Skeletal muscle satellite cell (primary cell): Measurements from ENCODE around the gene AEBP2.

Experiments
- H3K27me3 ChIP-seq: 2 replicates; pipeline ENCODE4 v1.7.0; 2013; ENCODE audit warnings: low read length; ENCODE audit not compliant: control insufficient read depth, insufficient read depth
- H3K36me3 ChIP-seq: 2 replicates; pipeline ENCODE4 v1.7.0; 2013; ENCODE audit warnings: mild to moderate bottlenecking, control low read depth, low read length; ENCODE audit not compliant: insufficient read depth
- H3K4me1 ChIP-seq: 2 replicates; pipeline ENCODE4 v1.7.0; 2013; ENCODE audit warnings: low read length; ENCODE audit not compliant: control insufficient read depth, insufficient read depth
- H3K4me2 ChIP-seq: 2 replicates; pipeline ENCODE4 v1.7.0; 2013; ENCODE audit warnings: mild to moderate bottlenecking, low read length
- H3K4me3 ChIP-seq: 2 replicates; pipeline ENCODE4 v1.7.0; 2013; ENCODE audit warnings: low read length
- H3K9ac ChIP-seq: 2 replicates; pipeline ENCODE4 v1.7.0; 2013; ENCODE audit warnings: mild to moderate bottlenecking, low read depth, low read length, moderate library complexity
- H3K9me3 ChIP-seq: replicated peaks from 2 replicates; pipeline ENCODE4 v1.7.0; 2013; ENCODE audit warnings: mild to moderate bottlenecking, control low read depth, low read length

The AEBP2 gene

DNA sequence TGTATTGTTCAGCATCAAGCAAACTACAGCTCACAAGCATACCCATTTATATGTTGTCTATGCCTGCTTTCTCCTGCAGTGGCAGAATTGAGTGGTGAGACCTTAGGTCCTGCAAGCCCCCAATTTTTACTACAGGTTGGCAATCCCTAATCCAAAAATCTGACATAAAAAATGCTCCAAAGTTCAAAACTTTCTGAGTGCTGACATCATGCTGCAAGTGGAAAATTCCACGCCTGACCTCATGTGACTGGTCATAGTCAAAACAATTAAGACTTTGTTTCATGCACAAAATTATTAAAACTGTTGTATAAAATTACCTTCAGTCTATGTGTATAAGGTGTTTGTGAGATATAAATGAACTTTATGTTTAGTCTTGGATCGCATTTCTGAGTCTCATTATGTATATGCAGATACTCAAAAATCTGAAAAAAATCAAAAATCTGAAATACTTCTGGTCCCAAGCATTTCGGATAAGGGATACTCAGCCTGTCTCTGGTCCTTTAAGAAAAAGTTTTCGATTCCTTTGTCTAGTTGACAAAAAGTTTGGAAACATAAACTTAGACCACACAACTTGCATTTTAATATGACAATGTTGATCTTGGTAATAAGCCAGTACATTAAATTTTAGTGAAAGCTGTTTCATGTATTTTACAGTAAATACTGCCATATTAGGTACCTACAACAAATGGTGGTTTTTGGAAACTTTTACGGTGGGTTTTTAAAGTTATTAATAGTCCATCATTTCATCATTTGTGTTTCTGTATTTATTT is 81.5 kb downstream of the AEBP2 start:
- H3K27me3 ChIP-seq = no peaks in the 10 kb centered on the region
- H3K9me3 ChIP-seq = no peaks in the 10 kb centered on the region
- no peak overlapping the region for H3K4me3 ChIP-seq
- H3K36me3 ChIP-seq = peaks cover 11% of the 10 kb centered on the region
- no peak overlapping the region for H3K9ac ChIP-seq
- H3K4me1 ChIP-seq = no peaks in the 10 kb centered on the region
- H3K4me2 ChIP-seq = no peak overlapping the region

DNA sequence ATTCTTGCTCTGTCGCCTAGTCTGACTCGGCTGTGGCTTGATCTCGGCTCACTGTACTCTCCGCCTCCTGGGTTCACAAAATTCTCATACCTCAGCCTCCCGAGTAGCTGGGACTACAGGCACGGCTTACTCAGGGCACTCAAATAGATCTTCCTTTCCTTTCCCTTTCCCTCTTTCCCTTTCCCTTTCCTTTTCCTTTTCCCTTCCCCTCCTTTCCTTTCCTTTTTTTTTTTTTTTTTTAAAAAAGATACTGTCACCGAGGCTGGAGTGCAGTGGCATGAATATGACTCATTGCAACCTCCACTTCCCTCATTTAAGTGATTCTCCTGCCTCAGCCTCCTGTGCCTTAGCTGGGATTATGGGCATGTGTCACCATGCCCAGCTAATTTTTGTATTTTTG is 86.0 kb downstream of the AEBP2 start:
- no peaks in the 10 kb centered on the region for H3K27me3 ChIP-seq
- no peaks in the 10 kb centered on the region for H3K36me3 ChIP-seq
- no peak overlapping the region for H3K4me3 ChIP-seq
- no peaks in the 10 kb centered on the region for H3K9me3 ChIP-seq
- no peak overlapping the region for H3K4me2 ChIP-seq
- peaks cover 15% of the 10 kb centered on the region for H3K4me1 ChIP-seq
- H3K9ac ChIP-seq = no peak overlapping the region

DNA sequence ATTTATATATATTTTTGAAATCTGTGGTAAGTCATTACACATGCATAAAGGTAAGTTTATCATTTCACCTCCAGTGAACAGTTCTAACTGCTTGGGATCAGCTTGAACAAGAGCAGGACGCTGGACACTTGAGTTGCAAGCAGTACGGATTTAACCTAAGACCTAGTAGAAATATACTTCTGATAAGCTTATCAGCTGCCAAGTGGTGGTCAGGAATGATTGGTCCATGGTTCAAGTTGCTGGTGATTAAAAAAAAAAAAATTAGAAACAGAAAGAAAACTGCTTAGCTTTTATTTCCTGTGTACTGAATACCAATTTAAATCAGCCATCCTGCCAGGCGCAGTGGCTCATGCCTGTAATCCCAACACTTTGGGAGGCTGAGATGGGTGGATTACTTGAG is 88.6 kb downstream of the AEBP2 start:
- no peaks in the 10 kb centered on the region for H3K27me3 ChIP-seq
- no peak overlapping the region for H3K9ac ChIP-seq
- no peak overlapping the region for H3K4me3 ChIP-seq
- no peaks in the 10 kb centered on the region for H3K36me3 ChIP-seq
- no peak overlapping the region for H3K4me2 ChIP-seq
- H3K9me3 ChIP-seq = no peaks in the 10 kb centered on the region
- H3K4me1 ChIP-seq = peaks cover 23% of the 10 kb centered on the region

DNA sequence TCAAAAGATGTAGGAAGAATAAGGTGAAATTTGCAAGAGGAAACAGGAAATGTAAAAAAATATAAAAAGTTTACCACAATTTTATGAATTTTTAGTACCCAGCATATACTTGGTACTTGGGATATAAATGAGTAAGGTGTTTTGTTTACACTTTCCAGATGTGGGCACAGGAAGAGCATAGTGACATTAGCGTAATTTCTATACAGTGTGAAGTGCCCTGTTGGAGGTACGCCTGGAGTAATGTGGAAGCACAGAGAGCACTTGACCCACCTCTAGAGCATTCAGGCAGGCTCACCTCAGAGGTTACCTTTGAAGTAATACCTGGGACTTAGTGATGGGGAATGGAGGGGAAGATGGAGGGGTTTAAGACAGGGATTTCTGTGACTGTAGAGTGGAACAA is 89.5 kb downstream of the AEBP2 start:
- Histone ChIP-seq H3K4me1 (peaks cover 23% of the 10 kb centered on the region), H3K9me3 (no peaks in the 10 kb centered on the region), H3K4me3 (no peak overlapping the region), H3K27me3 (no peaks in the 10 kb centered on the region), H3K9ac (no peak overlapping the region), H3K4me2 (no peak overlapping the region), H3K36me3 (no peaks in the 10 kb centered on the region)

DNA sequence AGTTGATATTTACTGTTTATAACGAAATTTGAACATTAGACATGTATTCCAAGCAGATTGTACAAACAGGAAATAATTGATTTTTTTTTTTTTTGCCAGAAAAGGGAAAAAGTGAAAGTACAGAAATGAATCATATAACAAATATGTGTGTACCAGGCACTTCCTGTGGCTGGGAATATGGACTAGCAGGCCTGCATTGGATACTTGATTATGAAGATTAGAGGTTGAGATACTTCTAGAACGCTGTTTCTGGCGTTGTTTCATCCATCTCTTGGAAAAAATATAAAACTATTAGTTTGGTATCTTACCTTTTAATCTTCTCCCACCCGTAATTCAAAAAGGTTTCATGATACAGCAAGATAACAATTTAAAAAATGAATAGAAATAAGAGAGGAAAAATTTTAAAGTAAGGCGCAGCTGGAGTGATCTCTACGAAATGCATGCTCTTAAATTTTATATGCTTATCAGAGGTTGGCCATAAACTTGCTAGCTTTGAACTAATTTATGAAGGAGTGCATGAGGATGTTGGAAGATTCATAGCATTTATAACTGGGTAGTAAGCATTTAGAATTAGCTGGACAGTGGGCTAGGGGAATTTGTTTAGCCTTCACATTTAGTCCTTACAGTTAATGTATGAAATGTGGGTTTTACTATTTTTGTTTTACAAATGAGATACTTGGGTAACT is 90.8 kb downstream of the AEBP2 start:
- Histone ChIP-seq H3K27me3 (no peaks in the 10 kb centered on the region), H3K36me3 (no peaks in the 10 kb centered on the region), H3K9me3 (no peaks in the 10 kb centered on the region), H3K4me3 (peak overlapping the region; percentile 7), H3K4me2 (peak overlapping the region; percentile 66), H3K9ac (peak overlapping the region; percentile 25), H3K4me1 (peaks cover 23% of the 10 kb centered on the region)

DNA sequence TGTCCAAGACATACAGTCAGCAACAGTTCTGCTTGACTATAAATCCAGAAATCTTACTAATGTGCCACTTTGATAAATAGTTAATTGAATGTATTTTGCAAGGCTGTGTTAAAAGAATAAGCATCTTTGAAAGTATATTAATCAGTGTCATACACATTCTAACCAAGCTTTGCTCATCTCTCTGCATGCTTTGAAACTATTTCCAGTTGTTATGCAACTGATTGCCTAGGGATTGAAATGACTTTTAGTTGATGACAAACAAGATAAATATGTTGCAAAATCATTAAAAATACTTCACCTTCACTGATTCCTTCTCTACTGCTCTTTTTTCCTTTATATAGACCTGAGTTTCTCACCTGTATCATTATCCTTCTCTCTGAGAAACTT is 91.3 kb downstream of the AEBP2 start:
- H3K36me3 ChIP-seq = no peaks in the 10 kb centered on the region
- H3K9ac ChIP-seq = peak overlapping the region; percentile 25
- H3K9me3 ChIP-seq = peaks cover 2% of the 10 kb centered on the region
- peak overlapping the region; percentile 66 for H3K4me2 ChIP-seq
- no peak overlapping the region for H3K4me3 ChIP-seq
- peaks cover 23% of the 10 kb centered on the region for H3K4me1 ChIP-seq
- H3K27me3 ChIP-seq = no peaks in the 10 kb centered on the region

DNA sequence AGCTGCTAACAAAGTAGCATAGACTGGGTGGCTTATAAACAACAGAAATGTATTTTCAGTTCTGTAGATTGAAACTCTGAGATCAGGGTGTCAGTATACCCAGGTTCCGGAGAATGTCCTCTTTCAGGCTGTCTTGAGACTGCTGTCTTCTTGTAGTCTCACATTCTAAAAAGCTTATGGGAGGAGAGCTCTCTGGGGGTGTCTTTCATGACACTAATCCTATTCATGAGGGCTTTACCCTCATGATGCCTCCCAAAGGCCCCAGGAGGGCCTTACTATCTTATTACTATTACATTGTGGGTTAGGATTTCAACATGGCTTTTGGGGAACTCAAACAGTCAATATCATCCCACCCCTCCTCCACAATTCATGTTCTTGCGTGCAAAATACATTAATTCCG is 94.3 kb downstream of the AEBP2 start:
- Histone ChIP-seq H3K4me3 (no peak overlapping the region), H3K36me3 (no peaks in the 10 kb centered on the region), H3K4me2 (no peak overlapping the region), H3K4me1 (peaks cover 23% of the 10 kb centered on the region), H3K27me3 (no peaks in the 10 kb centered on the region), H3K9ac (no peak overlapping the region), H3K9me3 (peaks cover 6% of the 10 kb centered on the region)

DNA sequence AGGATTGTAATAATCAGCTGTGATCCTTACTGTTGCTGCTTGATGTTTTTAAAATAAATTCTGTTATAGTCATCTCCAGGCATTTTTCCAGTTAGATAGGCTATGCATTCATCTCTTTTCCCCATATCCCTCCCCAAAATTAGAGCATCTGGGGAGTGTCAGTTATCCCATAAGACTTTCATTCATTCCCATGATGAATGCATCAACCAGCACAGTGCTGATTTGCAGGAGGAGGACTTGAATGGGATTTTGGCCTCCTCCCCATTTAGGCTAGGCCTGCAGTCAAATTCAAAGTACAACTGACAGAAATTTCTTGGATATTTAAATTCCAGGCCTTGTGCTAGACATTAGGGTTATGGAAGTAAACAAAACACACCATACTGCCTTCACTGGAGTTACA is 99.8 kb downstream of the AEBP2 start:
- Histone ChIP-seq H3K9me3 (peaks cover 6% of the 10 kb centered on the region), H3K27me3 (no peaks in the 10 kb centered on the region), H3K4me1 (no peaks in the 10 kb centered on the region), H3K9ac (no peak overlapping the region), H3K36me3 (no peaks in the 10 kb centered on the region), H3K4me2 (no peak overlapping the region), H3K4me3 (no peak overlapping the region)

DNA sequence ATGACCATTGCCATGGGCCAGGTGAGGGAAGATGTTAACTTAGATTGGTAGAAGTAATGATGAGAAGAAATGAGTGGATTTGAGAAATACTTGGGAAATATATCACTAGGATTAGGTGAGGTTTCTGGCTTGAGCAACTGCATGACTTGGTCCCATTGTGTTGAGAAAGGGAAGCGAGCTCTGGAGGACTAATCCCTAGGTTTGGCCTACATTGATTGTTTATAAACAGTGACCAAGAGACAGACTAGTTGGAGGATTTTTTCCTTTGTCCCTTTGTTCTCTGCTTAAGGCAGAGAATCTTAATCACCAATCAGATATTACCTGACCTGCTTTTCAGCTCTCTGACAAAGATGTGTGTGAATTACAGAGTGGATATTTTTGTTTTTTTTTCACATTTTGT is 100.5 kb downstream of the AEBP2 start:
- Histone ChIP-seq H3K9me3 (peaks cover 6% of the 10 kb centered on the region), H3K4me2 (no peak overlapping the region), H3K4me1 (no peaks in the 10 kb centered on the region), H3K36me3 (no peaks in the 10 kb centered on the region), H3K27me3 (no peaks in the 10 kb centered on the region), H3K4me3 (no peak overlapping the region), H3K9ac (no peak overlapping the region)

DNA sequence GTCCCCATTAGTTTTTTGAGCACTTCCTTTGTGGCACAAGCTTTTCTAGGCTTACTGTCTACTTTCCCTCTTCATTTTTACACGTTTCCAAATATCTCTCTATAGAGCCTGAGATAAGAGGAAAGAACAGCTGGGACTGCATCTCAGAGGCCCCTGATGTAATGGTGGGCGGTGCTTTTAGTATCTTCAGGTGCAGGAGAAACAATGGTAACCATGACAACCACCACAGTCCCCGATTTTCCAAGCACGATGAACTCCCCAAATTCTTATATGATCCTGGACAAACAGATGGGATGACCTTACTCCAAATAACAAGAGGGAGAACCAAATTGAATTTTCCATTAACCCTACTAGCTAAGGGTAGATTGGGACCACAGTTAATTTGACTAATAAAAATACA is 103.3 kb downstream of the AEBP2 start:
- H3K36me3 ChIP-seq = no peaks in the 10 kb centered on the region
- no peaks in the 10 kb centered on the region for H3K27me3 ChIP-seq
- no peak overlapping the region for H3K4me2 ChIP-seq
- H3K4me3 ChIP-seq = no peak overlapping the region
- no peaks in the 10 kb centered on the region for H3K9me3 ChIP-seq
- H3K9ac ChIP-seq = no peak overlapping the region
- peaks cover 20% of the 10 kb centered on the region for H3K4me1 ChIP-seq

DNA sequence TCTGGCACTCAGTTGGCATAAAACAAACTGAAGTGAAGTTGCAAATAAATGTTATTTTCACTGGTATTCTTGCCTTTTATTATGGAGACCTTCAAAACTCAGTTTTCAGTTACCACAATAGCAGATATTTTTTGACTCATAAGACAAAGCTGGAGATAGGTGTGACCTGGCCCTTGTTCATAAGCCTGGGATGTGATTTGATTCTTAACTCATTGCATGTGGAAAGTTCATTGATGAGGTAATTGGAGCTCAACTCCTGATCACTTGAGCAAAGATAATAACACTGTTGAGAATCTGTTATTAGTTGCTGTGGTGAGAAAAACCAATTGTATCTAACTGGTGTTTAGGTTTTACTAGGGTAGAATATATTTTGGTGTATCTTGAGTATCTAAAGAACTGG is 105.1 kb downstream of the AEBP2 start:
- Histone ChIP-seq H3K36me3 (no peaks in the 10 kb centered on the region), H3K9me3 (no peaks in the 10 kb centered on the region), H3K9ac (no peak overlapping the region), H3K27me3 (no peaks in the 10 kb centered on the region), H3K4me3 (no peak overlapping the region), H3K4me2 (no peak overlapping the region), H3K4me1 (peaks cover 20% of the 10 kb centered on the region)

DNA sequence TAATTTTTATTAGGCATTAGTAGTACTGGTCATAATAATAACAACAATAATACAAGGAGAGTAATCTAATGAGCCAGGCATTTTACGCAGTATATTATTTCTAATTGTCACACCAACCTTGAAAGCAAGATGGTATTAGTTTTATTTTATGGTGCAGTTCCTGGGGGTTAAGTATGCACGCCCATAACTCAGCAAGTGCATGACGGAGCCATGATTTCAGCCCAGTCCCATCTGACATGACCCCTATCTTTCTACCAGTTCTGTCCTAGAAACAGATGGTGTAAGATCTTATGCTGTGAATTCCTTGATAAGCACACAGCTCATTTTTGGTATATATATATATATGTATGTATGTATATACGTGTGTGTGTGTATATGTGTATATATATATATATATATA is 106.0 kb downstream of the AEBP2 start:
- no peaks in the 10 kb centered on the region for H3K36me3 ChIP-seq
- H3K9ac ChIP-seq = no peak overlapping the region
- H3K4me1 ChIP-seq = peaks cover 20% of the 10 kb centered on the region
- no peak overlapping the region for H3K4me3 ChIP-seq
- H3K4me2 ChIP-seq = no peak overlapping the region
- H3K27me3 ChIP-seq = no peaks in the 10 kb centered on the region
- no peaks in the 10 kb centered on the region for H3K9me3 ChIP-seq
